ENCODE data around the gene AADACL2. TPM values are rescaled to one million over a fixed set of nuclear protein-coding genes. Genes with fewer than 3 reads are reported as not detected.

The AADACL2 gene
- total RNA-seq, 2 experiments from 2014 or later, result not detected

DNA sequence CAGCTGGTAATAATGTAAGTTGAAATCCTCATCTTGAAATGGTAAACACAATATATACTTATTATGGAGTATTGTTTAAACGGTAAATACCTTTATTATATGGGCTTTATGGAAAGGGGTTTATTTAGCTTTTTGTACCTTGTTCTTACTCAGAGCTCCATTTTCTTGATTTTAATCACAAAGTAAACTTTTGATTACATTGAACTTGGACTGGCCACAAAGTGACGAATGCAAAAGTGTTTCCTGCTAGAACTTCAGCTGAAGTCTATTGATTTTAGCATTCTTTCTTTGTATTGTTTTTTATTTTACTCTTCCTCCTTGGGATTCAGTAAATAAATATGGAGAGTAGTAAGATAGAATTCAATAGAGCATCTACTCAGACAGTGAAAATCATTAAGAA, 60.4 kb downstream of the AADACL2 start:
- H3K4me3 Mint-ChIP-seq, result no peak overlapping the region
- POLR2A ChIA-PET, result no interaction called here

DNA sequence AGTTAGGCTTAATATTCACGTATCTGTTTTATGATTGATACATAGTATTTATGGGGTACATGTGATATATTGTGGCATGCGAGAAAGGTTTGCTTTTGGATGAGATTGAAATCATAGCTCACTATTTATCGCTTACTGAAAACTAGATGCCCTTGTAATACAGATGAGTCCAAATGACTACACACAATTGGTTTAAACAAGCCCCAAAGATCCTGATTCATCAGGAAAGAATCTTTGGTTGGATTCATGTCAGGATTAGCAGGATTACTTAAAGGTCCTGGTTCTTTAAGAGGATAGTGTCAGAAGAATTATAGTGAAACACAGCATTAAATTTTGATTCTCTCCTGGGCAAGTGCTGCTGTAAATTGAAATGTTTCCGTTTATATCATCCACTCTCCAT, 61.5 kb downstream of the AADACL2 start:
- H3K27ac Mint-ChIP-seq, result no peak overlapping the region
- H3K36me3 Mint-ChIP-seq (ENCODE audit: low read depth), result no peaks in the 10 kb centered on the region
- H3K9me3 Mint-ChIP-seq, result no peaks in the 10 kb centered on the region
- H3K4me3 Mint-ChIP-seq, result no peak overlapping the region
- ChIA-PET POLR2A (no interaction called here), CTCF (no interaction called here)
- DNase-seq, result no peak
- no peaks in the 10 kb centered on the region for H3K4me1 Mint-ChIP-seq
- H3K27me3 Mint-ChIP-seq, result peaks cover 8% of the 10 kb centered on the region

More for the DNA sequence above, 60.4 kb downstream of the AADACL2 start:
- peaks cover 5% of the 10 kb centered on the region for H3K27me3 Mint-ChIP-seq
- no peaks in the 10 kb centered on the region for H3K4me1 Mint-ChIP-seq
- CTCF ChIA-PET, result no interaction called here
- no peak for DNase-seq
- no peaks in the 10 kb centered on the region for H3K36me3 Mint-ChIP-seq (ENCODE audit: low read depth)
- no peaks in the 10 kb centered on the region for H3K9me3 Mint-ChIP-seq
- H3K27ac Mint-ChIP-seq, result no peak overlapping the region

DNA sequence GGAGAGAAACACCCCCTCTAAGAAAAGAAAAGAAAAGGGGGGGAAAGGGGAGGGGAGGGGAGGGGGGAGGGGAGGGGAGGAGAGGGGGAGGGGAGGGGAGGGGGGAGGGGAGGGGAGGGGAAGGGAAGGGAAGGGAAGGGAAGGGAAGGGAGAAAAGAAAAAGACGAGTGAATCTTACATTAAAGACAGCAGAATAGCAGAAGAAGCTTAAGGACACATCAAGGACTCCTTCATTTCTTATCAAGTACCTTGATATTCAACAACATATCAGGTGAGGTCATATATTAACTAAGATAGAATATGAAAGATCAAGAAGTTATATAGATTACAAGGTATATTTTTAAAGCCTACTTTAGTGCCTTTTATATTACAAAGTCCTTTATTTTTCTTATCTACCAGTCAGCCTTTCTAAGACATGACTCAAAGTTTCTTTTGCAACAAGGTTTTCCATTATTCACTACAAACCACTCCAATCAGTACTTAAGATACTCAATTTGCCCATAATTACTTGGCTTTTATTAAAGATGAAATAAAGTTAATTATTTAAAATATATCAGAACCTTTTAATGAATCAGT, 62.5 kb downstream of the AADACL2 start:
- ChIA-PET POLR2A (no interaction called here), CTCF (no interaction called here)
- Mint-ChIP-seq H3K36me3 (ENCODE audit: low read depth) (no peaks in the 10 kb centered on the region), H3K4me1 (no peaks in the 10 kb centered on the region), H3K4me3 (no peak overlapping the region), H3K27me3 (peaks cover 8% of the 10 kb centered on the region), H3K9me3 (no peaks in the 10 kb centered on the region), H3K27ac (no peak overlapping the region)
- no peak for DNase-seq

GRCh38 chr3:151798466-151798865, 64.7 kb downstream of the AADACL2 start:
- Mint-ChIP-seq H3K4me1 (no peaks in the 10 kb centered on the region), H3K36me3 (ENCODE audit: low read depth) (no peaks in the 10 kb centered on the region), H3K27ac (no peak overlapping the region), H3K9me3 (no peaks in the 10 kb centered on the region), H3K27me3 (peaks cover 3% of the 10 kb centered on the region), H3K4me3 (no peak overlapping the region)
- POLR2A ChIA-PET, result no interaction called here
- CTCF ChIA-PET, result no interaction called here
- DNase-seq, result no peak

DNA sequence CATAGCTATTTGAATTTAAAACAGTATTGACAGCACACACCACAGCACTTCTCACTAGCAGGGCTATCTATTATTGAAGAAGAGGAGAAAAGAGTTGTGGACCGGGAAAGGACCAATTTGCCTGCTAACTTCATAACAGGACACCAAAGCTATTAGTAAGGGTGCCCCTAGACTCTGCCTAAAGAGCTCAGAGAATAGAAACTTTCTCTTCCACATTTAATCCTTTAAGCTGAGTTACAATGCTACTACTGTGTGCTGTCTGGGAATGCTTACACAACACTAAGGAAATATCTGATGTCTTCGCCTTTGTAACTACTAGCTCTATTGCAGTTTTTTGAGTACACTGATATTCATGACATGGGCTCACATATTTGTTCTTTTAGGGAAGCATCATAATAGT, 66.7 kb downstream of the AADACL2 start:
- ChIA-PET CTCF (interaction anchor here (0.6 kb wide), 1 partner anchor 201 kb away, joined by 3 read pairs; no protein-coding TSS in a partner anchor), POLR2A (no interaction called here)
- peaks cover 3% of the 10 kb centered on the region for H3K27me3 Mint-ChIP-seq
- no peak overlapping the region for H3K27ac Mint-ChIP-seq
- no peak overlapping the region for H3K4me3 Mint-ChIP-seq
- no peak for DNase-seq
- no peaks in the 10 kb centered on the region for H3K4me1 Mint-ChIP-seq
- H3K36me3 Mint-ChIP-seq (ENCODE audit: low read depth), result no peaks in the 10 kb centered on the region
- H3K9me3 Mint-ChIP-seq, result no peaks in the 10 kb centered on the region

- no peaks in the 10 kb centered on the region for H3K4me1 Mint-ChIP-seq
- peaks cover 12% of the 10 kb centered on the region for H3K9me3 Mint-ChIP-seq
- ChIA-PET CTCF (no interaction called here), POLR2A (no interaction called here)
- DNase-seq, result no peak
- H3K36me3 Mint-ChIP-seq (ENCODE audit: low read depth), result no peaks in the 10 kb centered on the region
- H3K27me3 Mint-ChIP-seq, result peaks cover 3% of the 10 kb centered on the region
- no peak overlapping the region for H3K27ac Mint-ChIP-seq
- no peak overlapping the region for H3K4me3 Mint-ChIP-seq
Measured at GRCh38 chr3:151804267-151804666, 70.5 kb downstream of the AADACL2 start.

- Mint-ChIP-seq H3K36me3 (ENCODE audit: low read depth) (no peaks in the 10 kb centered on the region), H3K4me1 (no peaks in the 10 kb centered on the region), H3K27me3 (no peaks in the 10 kb centered on the region), H3K9me3 (peaks cover 12% of the 10 kb centered on the region), H3K27ac (no peak overlapping the region), H3K4me3 (no peak overlapping the region)
- ChIA-PET POLR2A (no interaction called here), CTCF (no interaction called here)
- DNase-seq, result no peak
Measured at GRCh38 chr3:151806838-151807237, 73.1 kb downstream of the AADACL2 start.

Other genes starting within 250 kb of the AADACL2 start
- gene AADAC, start 80.2 kb downstream of the AADACL2 start, total RNA-seq, result not detected
- gene SUCNR1, start 139.7 kb downstream of the AADACL2 start, total RNA-seq, result not detected